GM21367 (cell line): ENCODE measurements around the gene PGAM2.
"Not testable (repeated sequence)": the region's sequence is repeated elsewhere in the genome, so short reads cannot be mapped to it uniquely, and the experiment has no call there.

Experiments
- ATAC-seq: cut with Tn5 transposase; IDR thresholded peaks from one replicate; pipeline ENCODE4 v1.9.1; 2021; ENCODE audit not compliant: unreplicated experiment

PGAM2 gene

GRCh38 chr7:44033971-44034844 lies 31.2 kb downstream of the PGAM2 start:
- not testable (repeated sequence) for ATAC-seq

- ATAC-seq, result not testable (repeated sequence)
Measured at GRCh38 chr7:44032031-44032430, 33.3 kb downstream of the PGAM2 start.

GRCh38 chr7:44031319-44031718 lies 34.0 kb downstream of the PGAM2 start:
- ATAC-seq, result not testable (repeated sequence)

GRCh38 chr7:44030029-44030428 lies 35.3 kb downstream of the PGAM2 start:
- not testable (repeated sequence) for ATAC-seq

GRCh38 chr7:44029433-44029832 lies 35.9 kb downstream of the PGAM2 start:
- ATAC-seq, result not testable (repeated sequence)

GRCh38 chr7:44022796-44023467 lies 42.4 kb downstream of the PGAM2 start:
- not testable (repeated sequence) for ATAC-seq

GRCh38 chr7:44022069-44022468 lies 43.3 kb downstream of the PGAM2 start:
- ATAC-seq, result not testable (repeated sequence)

- ATAC-seq, result not testable (repeated sequence)
Measured at GRCh38 chr7:44019825-44020224, 45.5 kb downstream of the PGAM2 start.

GRCh38 chr7:44018857-44019807 lies 46.2 kb downstream of the PGAM2 start:
- peak; percentile 85 for ATAC-seq

GRCh38 chr7:44015090-44015489 lies 50.3 kb downstream of the PGAM2 start:
- ATAC-seq, result not testable (repeated sequence)
